Measurements from ENCODE around the gene SMIM3. TPM values are rescaled to one million over a fixed set of nuclear protein-coding genes. Genes with fewer than 3 reads are reported as not detected.

The SMIM3 gene
- total RNA-seq, result 1 to 10 TPM; 7.0 to 9.4 (median 8.9) TPM
- 15.1 TPM for total RNA-seq (2013)

- Mint-ChIP-seq H3K4me1 (peaks cover 51 to 56% of the 10 kb centered on the region in 2 donors), H3K9me3 (no peaks in the 10 kb centered on the region), H3K27ac (peak within 1 kb of the TSS; percentile 47 to 93), H3K36me3 (no peaks in the 10 kb centered on the region), H3K4me3 (peak within 1 kb of the TSS; percentile 91), H3K27me3 (ENCODE audit: low read depth in 2 of 2) (peaks cover 0 to 8% of the 10 kb centered on the region in 2 donors)
- Histone ChIP-seq H3K4me3 (ENCODE audit: low read length) (peak within 1 kb of the TSS; percentile 80), H3K27me3 (ENCODE audit: control insufficient read depth, insufficient read depth, low read length) (no peaks in the 10 kb centered on the region), H3K36me3 (ENCODE audit: control insufficient read depth, insufficient read depth, low read length) (no peaks in the 10 kb centered on the region), H3K9me3 (ENCODE audit: control insufficient read depth, insufficient read depth, low read length) (no peaks in the 10 kb centered on the region), H3K4me1 (ENCODE audit: control insufficient read depth, insufficient read depth, low read length) (peaks cover 45% of the 10 kb centered on the region), H3K27ac (ENCODE audit: low read length) (peak within 1 kb of the TSS; percentile 54)
- WGBS (ENCODE audit: insufficient coverage), result 1% methylated on average over 59 of the region's 59 CpGs
- intact Hi-C loops (cut with micrococcal nuclease), result loop anchor here (2.0 kb wide), 1 partner anchor 216 kb away; no protein-coding TSS in a partner anchor
- ATAC-seq, result peak; percentile 59 to 72 (median 65)
- DNase-seq, result peak; percentile 53 to 79
- TF ChIP-seq CTCF (IDR thresholded peaks at IDR 0.05), result peak; percentile 19
Measured at GRCh38 chr5:150778517-150779396, at the start of gene SMIM3. SMIM3 (plus strand) TSS chr5:150778757; CDS start chr5:150795441, 16,684 bp downstream.

GRCh38 chr5:150729859-150730258, 48.7 kb upstream of the SMIM3 start:
- intact Hi-C loops (cut with micrococcal nuclease), result no loop called here
- no peaks in the 10 kb centered on the region for H3K9me3 ChIP-seq (ENCODE audit: control insufficient read depth, insufficient read depth, low read length)
- peak overlapping the region in 1 of 2 donors; percentile 11 for H3K27ac Mint-ChIP-seq
- peaks cover 7 to 9% of the 10 kb centered on the region in 2 donors for H3K4me1 Mint-ChIP-seq
- no peak overlapping the region for H3K4me3 ChIP-seq (ENCODE audit: low read length)
- H3K4me3 Mint-ChIP-seq, result no peak overlapping the region
- DNase-seq (no peak), ATAC-seq (no peak)
- peaks cover 42% of the 10 kb centered on the region for H3K36me3 Mint-ChIP-seq
- H3K27me3 Mint-ChIP-seq (ENCODE audit: low read depth in 2 of 2), result no peaks in the 10 kb centered on the region
- no peaks in the 10 kb centered on the region for H3K27me3 ChIP-seq (ENCODE audit: control insufficient read depth, insufficient read depth, low read length)
- no peak overlapping the region for H3K27ac ChIP-seq (ENCODE audit: low read length)
- peaks cover 5% of the 10 kb centered on the region for H3K4me1 ChIP-seq (ENCODE audit: control insufficient read depth, insufficient read depth, low read length)
- no peak for TF ChIP-seq CTCF (IDR thresholded peaks at IDR 0.05)
- no peaks in the 10 kb centered on the region for H3K9me3 Mint-ChIP-seq
- peaks cover 80% of the 10 kb centered on the region for H3K36me3 ChIP-seq (ENCODE audit: control insufficient read depth, insufficient read depth, low read length)
- WGBS (ENCODE audit: insufficient coverage), result no CpG with 5 or more reads among the region's 4 CpGs

- no peaks in the 10 kb centered on the region for H3K9me3 Mint-ChIP-seq
- no peaks in the 10 kb centered on the region for H3K27me3 ChIP-seq (ENCODE audit: control insufficient read depth, insufficient read depth, low read length)
- no peak overlapping the region for H3K4me3 ChIP-seq (ENCODE audit: low read length)
- H3K27me3 Mint-ChIP-seq (ENCODE audit: low read depth in 2 of 2), result no peaks in the 10 kb centered on the region
- ATAC-seq, result no peak
- H3K27ac Mint-ChIP-seq, result peak overlapping the region in 1 of 2 donors; percentile 11
- H3K4me3 Mint-ChIP-seq, result no peak overlapping the region
- TF ChIP-seq CTCF (IDR thresholded peaks at IDR 0.05), result no peak
- peaks cover 42% of the 10 kb centered on the region for H3K36me3 Mint-ChIP-seq
- peaks cover 75% of the 10 kb centered on the region for H3K36me3 ChIP-seq (ENCODE audit: control insufficient read depth, insufficient read depth, low read length)
- no peak for DNase-seq
- WGBS (ENCODE audit: insufficient coverage), result over 99% methylated on average over 5 of the region's 6 CpGs
- intact Hi-C loops (cut with micrococcal nuclease), result no loop called here
- no peaks in the 10 kb centered on the region for H3K9me3 ChIP-seq (ENCODE audit: control insufficient read depth, insufficient read depth, low read length)
- H3K4me1 Mint-ChIP-seq, result peaks cover 17 to 19% of the 10 kb centered on the region in 2 donors
- H3K4me1 ChIP-seq (ENCODE audit: control insufficient read depth, insufficient read depth, low read length), result peaks cover 10% of the 10 kb centered on the region
- H3K27ac ChIP-seq (ENCODE audit: low read length), result no peak overlapping the region
Measured at GRCh38 chr5:150731669-150732242, 46.8 kb upstream of the SMIM3 start.

Data from natural killer cell (primary cell).